CD14-positive monocyte (primary cell): ENCODE results near the gene CYBB. TPM values are rescaled to one million over a fixed set of nuclear protein-coding genes. Genes with fewer than 3 reads are reported as not detected.

Experiments used
- DNase-seq, 3 donors: peaks; one replicate each; pipeline ENCODE4 v3.0.0-alpha.2; 2011 to 2022
- H2AFZ ChIP-seq: 2 replicates; pipeline ENCODE4 v1.6.0; 2012; ENCODE audit warnings: mild to moderate bottlenecking, low read depth, low read length, inconsistent platforms; ENCODE audit not compliant: insufficient read depth, poor library complexity, severe bottlenecking
- H3K27ac ChIP-seq, 2 donors: 1 replicate in 1 of 2; 2 replicates in 1 of 2; pipeline ENCODE4 v1.5.1; 2012 to 2013; ENCODE audit warnings: low read length in 2 of 2, control low read depth in 1 of 2, inconsistent platforms in 1 of 2, low read depth in 1 of 2, mild to moderate bottlenecking in 1 of 2
- H3K27me3 ChIP-seq, 2 donors: one replicate each; pipeline versions ENCODE4 v1.6.0 to v1.6.1; 2011 to 2013; ENCODE audit warnings: low read length in 2 of 2; ENCODE audit not compliant: control insufficient read depth in 2 of 2, insufficient read depth in 2 of 2
- H3K36me3 ChIP-seq, 2 donors: replicated peaks in 1 of 2; 1 replicate in 1 of 2; 2 replicates in 1 of 2; pipeline versions ENCODE4 v1.5.1 to v1.6.1; 2012 to 2013; ENCODE audit warnings: low read length in 2 of 2, control low read depth in 1 of 2, inconsistent platforms in 1 of 2, mild to moderate bottlenecking in 1 of 2; ENCODE audit not compliant: insufficient read depth in 2 of 2, control insufficient read depth in 1 of 2
- H3K4me1 ChIP-seq, 2 donors: 1 replicate in 1 of 2; 2 replicates in 1 of 2; pipeline versions ENCODE4 v1.5.1 to v1.6.1; 2012 to 2013; ENCODE audit warnings: low read length in 2 of 2, control low read depth in 1 of 2, inconsistent platforms in 1 of 2, mild to moderate bottlenecking in 1 of 2, moderate library complexity in 1 of 2; ENCODE audit not compliant: insufficient read depth in 2 of 2, control insufficient read depth in 1 of 2
- H3K4me2 ChIP-seq: replicated peaks from 2 replicates; pipeline ENCODE3; 2012; ENCODE audit warnings: low read length, moderate library complexity, mild to moderate bottlenecking; ENCODE audit not compliant: poor library complexity, severe bottlenecking; ENCODE audit errors: extremely low read depth
- H3K4me3 ChIP-seq, 3 experiments: fragments of 200-600 bp in 1 of 3; sonication (generic) in 1 of 3; replicated peaks in 1 of 3; 1 replicate in 2 of 3; 2 replicates in 1 of 3; pipeline ENCODE4 v1.5.1; 2011 to 2013; ENCODE audit warnings: low read length in 3 of 3, mild to moderate bottlenecking in 3 of 3, control low read depth in 2 of 3, low read depth in 2 of 3, inconsistent platforms in 1 of 3, moderate library complexity in 1 of 3
- H3K79me2 ChIP-seq: 2 replicates; pipeline ENCODE4 v1.6.0; 2012; ENCODE audit warnings: mild to moderate bottlenecking, control low read depth, inconsistent platforms, low read length, moderate library complexity; ENCODE audit not compliant: insufficient read depth
- H3K9ac ChIP-seq: 2 replicates; pipeline ENCODE4 v1.6.0; 2017; ENCODE audit warnings: low read length, mild to moderate bottlenecking; ENCODE audit not compliant: insufficient read depth, poor library complexity, severe bottlenecking
- H3K9me3 ChIP-seq, 2 donors: replicated peaks in 1 of 2; 1 replicate in 1 of 2; 2 replicates in 1 of 2; pipeline versions ENCODE4 v1.5.1 to v1.6.1; 2012 to 2013; ENCODE audit warnings: low read length in 2 of 2, control low read depth in 1 of 2; ENCODE audit not compliant: control insufficient read depth in 1 of 2, insufficient read depth in 1 of 2
- H4K20me1 ChIP-seq: 2 replicates; pipeline ENCODE4 v1.6.0; 2012; ENCODE audit warnings: mild to moderate bottlenecking, low read length, control low read depth, moderate library complexity; ENCODE audit not compliant: insufficient read depth
- H3K27ac Mint-ChIP-seq, 7 donors: one replicate each; pipeline ENCODE4 v1.8.0; 2020; ENCODE audit warnings: mild to moderate bottlenecking in 7 of 7, mixed read lengths in 7 of 7, moderate library complexity in 6 of 7, inconsistent platforms in 2 of 7
- H3K27me3 Mint-ChIP-seq, 3 donors: one replicate each; pipeline ENCODE4 v1.8.0; 2021 to 2022; ENCODE audit warnings: low read depth in 3 of 3, mild to moderate bottlenecking in 3 of 3, mixed read lengths in 3 of 3, moderate library complexity in 3 of 3, inconsistent platforms in 1 of 3
- H3K36me3 Mint-ChIP-seq, 2 donors: one replicate each; pipeline ENCODE4 v1.8.0; 2020; ENCODE audit warnings: mixed read lengths in 2 of 2, inconsistent platforms in 1 of 2, mild to moderate bottlenecking in 1 of 2
- H3K4me1 Mint-ChIP-seq: one replicate; pipeline ENCODE4 v1.8.0; 2020; ENCODE audit warnings: mild to moderate bottlenecking, mixed read lengths
- H3K4me3 Mint-ChIP-seq, 2 donors: one replicate each; pipeline ENCODE4 v1.8.0; 2020; ENCODE audit warnings: mild to moderate bottlenecking in 2 of 2, mixed read lengths in 2 of 2, moderate library complexity in 1 of 2
- H3K9me3 Mint-ChIP-seq, 7 donors: one replicate each; pipeline ENCODE4 v1.8.0; 2020 to 2022; ENCODE audit warnings: mixed read lengths in 7 of 7, mild to moderate bottlenecking in 6 of 7, moderate library complexity in 6 of 7, inconsistent platforms in 2 of 7
- intact Hi-C, 2 donors: fragments of 100-400 bp; cut with micrococcal nuclease; formaldehyde crosslinking; loops; one replicate each; pipeline versions ENCODE4 v1.15.0 to v1.15.1; 2023
- polyA plus RNA-seq, 3 donors: library from polyadenylated mRNA; depleted of rRNA in 1 of 3; unstranded in 2 of 3; stranded (reverse) in 1 of 3; fragments of 300-500 nt in 2 of 3; fragments of >200 nt in 1 of 3; fragmentation: Illumina TruSeq in 2 of 3; gene quantifications; 1 replicate in 2 of 3; 2 replicates in 1 of 3; pipeline ENCODE4 v1.2.3, GENCODE V29; 2012 to 2021
- TF ChIP-seq, protein P1 (sequence below): fragments of 200-600 bp; IDR thresholded peaks from one replicate; pipeline ENCODE4 v1.8.0; 2022; ENCODE audit warnings: antibody characterized with exemption, mild to moderate bottlenecking

The CYBB gene
- polyA plus RNA-seq, 3 donors, result 328 to 851 (median 842) TPM

DNA sequence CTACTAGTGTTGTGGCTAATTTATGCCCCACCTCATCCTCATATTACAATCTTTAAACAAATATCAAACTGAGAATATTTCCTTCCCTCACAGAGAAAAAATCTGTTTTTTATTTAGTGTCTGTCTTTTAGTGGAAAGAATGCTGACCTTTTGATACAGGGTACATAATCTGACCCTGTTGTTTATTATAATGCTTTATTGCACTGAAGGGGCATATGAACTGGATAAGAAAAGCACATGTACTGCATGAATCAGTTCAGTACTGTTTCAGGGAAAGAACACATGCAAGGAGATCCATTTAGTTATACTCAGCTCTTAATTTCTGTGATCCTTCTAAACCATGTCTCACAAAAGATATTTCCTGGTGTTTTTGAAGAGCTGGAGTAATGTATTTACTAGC lies 83.0 kb downstream of the CYBB start:
- no peak for DNase-seq
- intact Hi-C loops, result no loop called here
- no peak overlapping the region for H3K9ac ChIP-seq
- no peak overlapping the region for H3K4me2 ChIP-seq
- Mint-ChIP-seq H3K4me1 (no peaks in the 10 kb centered on the region), H3K9me3 (peaks cover 0 to 6% (median 3%) of the 10 kb centered on the region in 7 donors), H3K27ac (no peak overlapping the region), H3K27me3 (peaks cover 2 to 14% (median 8%) of the 10 kb centered on the region in 3 donors), H3K4me3 (no peak overlapping the region), H3K36me3 (no peaks in the 10 kb centered on the region)
- H4K20me1 ChIP-seq, result no peaks in the 10 kb centered on the region
- H3K4me3 ChIP-seq, result no peak overlapping the region
- H2AFZ ChIP-seq, result no peak overlapping the region
- no peaks in the 10 kb centered on the region for H3K4me1 ChIP-seq
- TF ChIP-seq, protein P1, sequence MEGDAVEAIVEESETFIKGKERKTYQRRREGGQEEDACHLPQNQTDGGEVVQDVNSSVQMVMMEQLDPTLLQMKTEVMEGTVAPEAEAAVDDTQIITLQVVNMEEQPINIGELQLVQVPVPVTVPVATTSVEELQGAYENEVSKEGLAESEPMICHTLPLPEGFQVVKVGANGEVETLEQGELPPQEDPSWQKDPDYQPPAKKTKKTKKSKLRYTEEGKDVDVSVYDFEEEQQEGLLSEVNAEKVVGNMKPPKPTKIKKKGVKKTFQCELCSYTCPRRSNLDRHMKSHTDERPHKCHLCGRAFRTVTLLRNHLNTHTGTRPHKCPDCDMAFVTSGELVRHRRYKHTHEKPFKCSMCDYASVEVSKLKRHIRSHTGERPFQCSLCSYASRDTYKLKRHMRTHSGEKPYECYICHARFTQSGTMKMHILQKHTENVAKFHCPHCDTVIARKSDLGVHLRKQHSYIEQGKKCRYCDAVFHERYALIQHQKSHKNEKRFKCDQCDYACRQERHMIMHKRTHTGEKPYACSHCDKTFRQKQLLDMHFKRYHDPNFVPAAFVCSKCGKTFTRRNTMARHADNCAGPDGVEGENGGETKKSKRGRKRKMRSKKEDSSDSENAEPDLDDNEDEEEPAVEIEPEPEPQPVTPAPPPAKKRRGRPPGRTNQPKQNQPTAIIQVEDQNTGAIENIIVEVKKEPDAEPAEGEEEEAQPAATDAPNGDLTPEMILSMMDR, result no peak
- peaks cover 0 to 4% of the 10 kb centered on the region in 2 donors for H3K9me3 ChIP-seq
- H3K27me3 ChIP-seq, result peaks cover 0 to 3% of the 10 kb centered on the region in 2 donors
- H3K27ac ChIP-seq, result no peak overlapping the region
- no peaks in the 10 kb centered on the region for H3K79me2 ChIP-seq
- no peaks in the 10 kb centered on the region for H3K36me3 ChIP-seq

Other genes starting within 250 kb of the CYBB start
- gene LANCL3, start 208.4 kb upstream of the CYBB start, polyA plus RNA-seq, result under 1 TPM in 2 of 3 donors, not detected in 1; 0.01 to 0.12 TPM
- under 1 TPM in 1 of 3 donors, not detected in 2; 0.05 TPM for gene XK, start 94.3 kb upstream of the CYBB start, polyA plus RNA-seq
- gene DYNLT3, start 67.5 kb downstream of the CYBB start, polyA plus RNA-seq, result 10 to 100 TPM in 2 of 3 donors, 1 to 10 TPM in 1; 9.4 to 21.9 (median 15.2) TPM
- gene SYTL5, start 226.5 kb downstream of the CYBB start, polyA plus RNA-seq, result not detected